Measurements from ENCODE around the gene DCTN1.

Gene DCTN1

GRCh38 chr2:74396149-74396548 is 16.0 kb upstream of the DCTN1 start:
- H3K27me3 ChIP-seq (ENCODE audit: insufficient read depth, low read length) = no peaks in the 10 kb centered on the region
- no peak overlapping the region for H3K4me3 ChIP-seq (ENCODE audit: low read length)
- H3K4me1 ChIP-seq (ENCODE audit: insufficient read depth, low read length) = no peaks in the 10 kb centered on the region
- no peaks in the 10 kb centered on the region for H3K9me3 ChIP-seq (ENCODE audit: low read length)
- H3K36me3 ChIP-seq (ENCODE audit: insufficient read depth, low read length) = no peaks in the 10 kb centered on the region
- no peak overlapping the region for H2AFZ ChIP-seq (ENCODE audit: low read depth, low read length)

GRCh38 chr2:74393525-74393924 is 13.4 kb upstream of the DCTN1 start:
- Histone ChIP-seq H2AFZ (ENCODE audit: low read depth, low read length) (no peak overlapping the region), H3K27me3 (ENCODE audit: insufficient read depth, low read length) (no peaks in the 10 kb centered on the region), H3K36me3 (ENCODE audit: insufficient read depth, low read length) (no peaks in the 10 kb centered on the region), H3K4me3 (ENCODE audit: low read length) (no peak overlapping the region), H3K4me1 (ENCODE audit: insufficient read depth, low read length) (peaks cover 12% of the 10 kb centered on the region), H3K9me3 (ENCODE audit: low read length) (no peaks in the 10 kb centered on the region)

DNA sequence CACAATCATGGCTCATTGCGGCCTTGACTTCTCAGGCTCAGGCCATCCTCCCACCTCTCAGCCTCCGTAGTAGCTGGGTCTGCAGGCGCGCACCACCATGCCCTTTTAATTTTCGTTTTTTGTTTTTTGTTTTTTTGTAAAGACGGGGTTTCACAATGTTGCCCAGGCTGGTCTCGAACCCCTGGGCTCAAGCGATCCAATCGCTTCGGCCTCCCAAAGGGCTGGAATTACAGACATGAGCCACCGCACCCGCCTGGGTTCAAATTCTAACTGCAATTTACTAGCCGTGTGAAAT is 12.3 kb upstream of the DCTN1 start:
- H3K36me3 ChIP-seq (ENCODE audit: insufficient read depth, low read length) = no peaks in the 10 kb centered on the region
- H2AFZ ChIP-seq (ENCODE audit: low read depth, low read length) = peak overlapping the region; percentile 68
- no peaks in the 10 kb centered on the region for H3K9me3 ChIP-seq (ENCODE audit: low read length)
- H3K4me1 ChIP-seq (ENCODE audit: insufficient read depth, low read length) = peaks cover 12% of the 10 kb centered on the region
- no peak overlapping the region for H3K4me3 ChIP-seq (ENCODE audit: low read length)
- H3K27me3 ChIP-seq (ENCODE audit: insufficient read depth, low read length) = no peaks in the 10 kb centered on the region

DNA sequence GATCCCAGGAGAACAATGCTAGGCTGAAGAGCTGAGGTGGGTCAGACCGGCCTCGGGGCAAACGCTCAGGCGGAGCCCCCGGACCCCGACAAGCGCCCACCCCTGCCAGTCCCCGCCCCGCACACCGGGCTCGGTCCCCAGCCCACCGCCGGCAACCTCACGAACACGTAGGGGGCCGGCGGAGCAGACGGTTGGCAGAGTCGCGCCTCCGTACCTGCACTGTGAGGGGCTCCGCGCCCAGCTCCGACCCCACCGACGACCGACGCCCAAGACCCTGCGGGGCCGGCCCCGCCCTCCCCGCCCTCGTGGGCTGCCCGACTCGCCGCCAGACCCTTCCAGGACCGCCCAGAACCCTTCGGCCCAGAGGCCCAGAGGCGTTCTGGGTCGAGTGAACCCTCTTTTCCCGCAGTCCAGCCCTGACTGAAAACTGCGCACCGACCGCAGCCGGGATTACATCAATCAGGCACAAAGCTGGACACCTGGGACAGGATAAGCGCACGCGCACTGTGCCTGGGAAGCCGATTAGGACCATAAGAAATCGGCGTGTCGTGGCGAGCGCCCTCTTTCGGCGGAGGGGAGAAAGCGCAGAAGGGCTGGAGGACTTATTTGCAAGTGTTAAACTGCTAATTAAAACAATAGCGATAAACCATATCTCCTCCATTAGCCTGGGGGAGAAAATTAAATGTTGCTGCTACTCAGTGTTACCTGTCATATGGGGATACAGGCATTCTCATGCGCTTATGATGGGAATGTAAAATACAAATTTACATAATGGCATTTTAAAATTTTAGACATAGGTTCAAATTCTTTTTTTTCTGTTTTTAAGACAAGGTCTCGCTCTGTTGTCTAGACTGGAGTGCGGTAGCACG is 11.7 kb upstream of the DCTN1 start:
- H3K4me3 ChIP-seq (ENCODE audit: low read length) = peak overlapping the region; percentile 83
- no peaks in the 10 kb centered on the region for H3K9me3 ChIP-seq (ENCODE audit: low read length)
- H3K4me1 ChIP-seq (ENCODE audit: insufficient read depth, low read length) = peaks cover 12% of the 10 kb centered on the region
- H3K36me3 ChIP-seq (ENCODE audit: insufficient read depth, low read length) = no peaks in the 10 kb centered on the region
- H2AFZ ChIP-seq (ENCODE audit: low read depth, low read length) = peak overlapping the region; percentile 68
- no peaks in the 10 kb centered on the region for H3K27me3 ChIP-seq (ENCODE audit: insufficient read depth, low read length)

- H3K36me3 ChIP-seq (ENCODE audit: insufficient read depth, low read length) = no peaks in the 10 kb centered on the region
- H2AFZ ChIP-seq (ENCODE audit: low read depth, low read length) = peak overlapping the region; percentile 68
- H3K9me3 ChIP-seq (ENCODE audit: low read length) = no peaks in the 10 kb centered on the region
- H3K27me3 ChIP-seq (ENCODE audit: insufficient read depth, low read length) = no peaks in the 10 kb centered on the region
- peak overlapping the region; percentile 83 for H3K4me3 ChIP-seq (ENCODE audit: low read length)
- peaks cover 12% of the 10 kb centered on the region for H3K4me1 ChIP-seq (ENCODE audit: insufficient read depth, low read length)
Observed at GRCh38 chr2:74391209-74391579, 11.1 kb upstream of the DCTN1 start.

- H3K4me3 ChIP-seq (ENCODE audit: low read length) = peak overlapping the region; percentile 83
- no peak overlapping the region for H2AFZ ChIP-seq (ENCODE audit: low read depth, low read length)
- H3K4me1 ChIP-seq (ENCODE audit: insufficient read depth, low read length) = peaks cover 17% of the 10 kb centered on the region
Observed at GRCh38 chr2:74390606-74391005, 10.5 kb upstream of the DCTN1 start.

GRCh38 chr2:74387346-74387745 is 7.2 kb upstream of the DCTN1 start:
- no peak overlapping the region for H3K4me3 ChIP-seq (ENCODE audit: low read length)
- H3K9me3 ChIP-seq (ENCODE audit: low read length) = no peaks in the 10 kb centered on the region
- no peaks in the 10 kb centered on the region for H3K27me3 ChIP-seq (ENCODE audit: insufficient read depth, low read length)
- peaks cover 28% of the 10 kb centered on the region for H3K4me1 ChIP-seq (ENCODE audit: insufficient read depth, low read length)
- peaks cover 5% of the 10 kb centered on the region for H3K36me3 ChIP-seq (ENCODE audit: insufficient read depth, low read length)
- no peak overlapping the region for H2AFZ ChIP-seq (ENCODE audit: low read depth, low read length)

More at GRCh38 chr2:74390606-74391005, 10.5 kb upstream of the DCTN1 start:
- H3K9me3 ChIP-seq (ENCODE audit: low read length) = no peaks in the 10 kb centered on the region
- H3K36me3 ChIP-seq (ENCODE audit: insufficient read depth, low read length) = no peaks in the 10 kb centered on the region
- no peaks in the 10 kb centered on the region for H3K27me3 ChIP-seq (ENCODE audit: insufficient read depth, low read length)

DNA sequence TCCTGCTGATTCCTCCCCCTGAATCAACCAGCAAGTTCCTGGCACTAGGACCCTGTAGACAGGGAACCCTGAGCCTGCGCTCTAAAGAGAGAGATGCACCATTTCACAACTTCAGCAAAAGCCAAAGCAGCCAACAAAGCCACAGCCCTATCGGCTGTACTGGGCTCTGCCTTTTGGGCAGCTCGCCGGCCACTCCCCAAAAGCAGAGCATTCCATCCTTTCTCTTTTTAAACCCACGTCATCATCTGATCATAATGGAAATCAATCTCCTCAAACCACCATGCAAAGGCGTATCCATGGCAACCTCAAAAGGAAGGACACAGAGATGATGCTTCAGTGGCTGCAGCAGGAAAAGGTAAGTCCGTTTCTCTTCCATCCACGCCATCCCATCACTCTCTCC is 5.3 kb upstream of the DCTN1 start:
- H3K9me3 ChIP-seq (ENCODE audit: low read length) = no peaks in the 10 kb centered on the region
- H3K36me3 ChIP-seq (ENCODE audit: insufficient read depth, low read length) = peaks cover 5% of the 10 kb centered on the region
- H3K4me3 ChIP-seq (ENCODE audit: low read length) = no peak overlapping the region
- H3K27me3 ChIP-seq (ENCODE audit: insufficient read depth, low read length) = no peaks in the 10 kb centered on the region
- peaks cover 26% of the 10 kb centered on the region for H3K4me1 ChIP-seq (ENCODE audit: insufficient read depth, low read length)
- H2AFZ ChIP-seq (ENCODE audit: low read depth, low read length) = no peak overlapping the region

- H2AFZ ChIP-seq (ENCODE audit: low read depth, low read length) = no peak overlapping the region
- no peak overlapping the region for H3K4me3 ChIP-seq (ENCODE audit: low read length)
- peaks cover 5% of the 10 kb centered on the region for H3K36me3 ChIP-seq (ENCODE audit: insufficient read depth, low read length)
- peaks cover 29% of the 10 kb centered on the region for H3K4me1 ChIP-seq (ENCODE audit: insufficient read depth, low read length)
- no peaks in the 10 kb centered on the region for H3K27me3 ChIP-seq (ENCODE audit: insufficient read depth, low read length)
- no peaks in the 10 kb centered on the region for H3K9me3 ChIP-seq (ENCODE audit: low read length)
Observed at GRCh38 chr2:74384051-74384450, 3.9 kb upstream of the DCTN1 start.

GRCh38 chr2:74383254-74383653 is 3.1 kb upstream of the DCTN1 start:
- H3K27me3 ChIP-seq (ENCODE audit: insufficient read depth, low read length) = no peaks in the 10 kb centered on the region
- H3K9me3 ChIP-seq (ENCODE audit: low read length) = no peaks in the 10 kb centered on the region
- H2AFZ ChIP-seq (ENCODE audit: low read depth, low read length) = no peak overlapping the region
- H3K4me3 ChIP-seq (ENCODE audit: low read length) = no peak overlapping the region
- H3K36me3 ChIP-seq (ENCODE audit: insufficient read depth, low read length) = peaks cover 5% of the 10 kb centered on the region
- H3K4me1 ChIP-seq (ENCODE audit: insufficient read depth, low read length) = peaks cover 29% of the 10 kb centered on the region

DNA sequence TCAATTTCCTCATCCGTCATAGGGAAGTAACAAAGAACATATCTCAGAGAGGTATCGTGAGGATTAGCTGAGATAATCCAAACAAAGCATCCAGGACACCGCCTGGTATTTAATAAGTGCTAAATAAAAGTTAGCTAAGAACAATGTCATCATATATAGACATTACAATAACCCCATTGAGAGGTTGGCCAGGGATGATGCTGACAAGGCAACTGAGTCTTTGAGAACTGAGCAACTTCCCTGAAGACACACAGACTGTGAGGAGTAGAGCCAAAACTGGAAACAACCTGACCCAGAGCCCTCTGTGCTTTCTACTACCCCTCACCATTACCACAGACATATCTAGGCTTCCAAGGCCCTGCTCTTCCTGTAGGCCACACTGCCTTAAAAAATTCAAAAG is 1.6 kb upstream of the DCTN1 start:
- H2AFZ ChIP-seq (ENCODE audit: low read depth, low read length) = no peak overlapping the region
- no peaks in the 10 kb centered on the region for H3K27me3 ChIP-seq (ENCODE audit: insufficient read depth, low read length)
- peaks cover 29% of the 10 kb centered on the region for H3K4me1 ChIP-seq (ENCODE audit: insufficient read depth, low read length)
- no peaks in the 10 kb centered on the region for H3K9me3 ChIP-seq (ENCODE audit: low read length)
- peaks cover 18% of the 10 kb centered on the region for H3K36me3 ChIP-seq (ENCODE audit: insufficient read depth, low read length)
- H3K4me3 ChIP-seq (ENCODE audit: low read length) = no peak overlapping the region

DNA sequence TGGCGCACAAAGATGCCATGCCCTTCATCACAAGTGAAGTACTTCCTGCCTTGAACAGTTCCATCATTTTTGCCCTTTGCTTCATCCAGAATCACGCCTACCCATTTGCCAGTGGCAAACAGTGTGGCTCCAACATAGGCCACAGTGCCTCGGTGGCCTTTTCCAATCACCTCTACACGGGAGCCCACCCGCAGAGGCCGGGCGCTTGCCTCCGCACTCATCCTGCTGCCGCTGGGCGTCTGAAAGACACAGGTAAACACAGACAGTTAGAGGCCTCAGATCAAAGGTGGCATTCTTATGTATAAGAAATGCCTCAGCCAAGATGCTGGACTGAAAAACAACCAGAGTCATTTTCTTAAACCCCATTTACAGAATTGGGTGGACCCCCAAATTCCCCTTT is 2.1 kb downstream of the DCTN1 start:
- peaks cover 36% of the 10 kb centered on the region for H3K4me1 ChIP-seq (ENCODE audit: insufficient read depth, low read length)
- H3K4me3 ChIP-seq (ENCODE audit: low read length) = no peak overlapping the region

GRCh38 chr2:74375838-74376237 is 4.3 kb downstream of the DCTN1 start:
- Histone ChIP-seq H3K9me3 (ENCODE audit: low read length) (no peaks in the 10 kb centered on the region), H3K4me3 (ENCODE audit: low read length) (no peak overlapping the region), H3K36me3 (ENCODE audit: insufficient read depth, low read length) (peaks cover 36% of the 10 kb centered on the region), H3K4me1 (ENCODE audit: insufficient read depth, low read length) (peaks cover 40% of the 10 kb centered on the region), H3K27me3 (ENCODE audit: insufficient read depth, low read length) (no peaks in the 10 kb centered on the region), H2AFZ (ENCODE audit: low read depth, low read length) (no peak overlapping the region)

More for the DNA sequence above, 2.1 kb downstream of the DCTN1 start:
- H3K36me3 ChIP-seq (ENCODE audit: insufficient read depth, low read length) = peaks cover 22% of the 10 kb centered on the region
- no peak overlapping the region for H2AFZ ChIP-seq (ENCODE audit: low read depth, low read length)
- no peaks in the 10 kb centered on the region for H3K27me3 ChIP-seq (ENCODE audit: insufficient read depth, low read length)
- H3K9me3 ChIP-seq (ENCODE audit: low read length) = no peaks in the 10 kb centered on the region

Data from neuron (in vitro differentiated cells).